HFF-Myc (cell line): ENCODE results near the gene RNMT.

Source experiments
- DNase-seq: peaks from one replicate; pipeline ENCODE4 v3.0.0-alpha.2; 2011; ENCODE audit warnings: low read depth; ENCODE audit errors: extremely low read depth
- H3K4me3 ChIP-seq: replicated peaks from 2 replicates; pipeline ENCODE4 v1.5.1; 2011; ENCODE audit warnings: low read depth, mild to moderate bottlenecking, control low read depth, low read length
- TF ChIP-seq, protein P1 (sequence below): IDR thresholded peaks from 2 replicates; pipeline ENCODE4 v1.5.1; 2012; ENCODE audit warnings: mild to moderate bottlenecking, low read depth, low read length, control low read depth; ENCODE audit errors: missing control alignments

Gene RNMT

DNA sequence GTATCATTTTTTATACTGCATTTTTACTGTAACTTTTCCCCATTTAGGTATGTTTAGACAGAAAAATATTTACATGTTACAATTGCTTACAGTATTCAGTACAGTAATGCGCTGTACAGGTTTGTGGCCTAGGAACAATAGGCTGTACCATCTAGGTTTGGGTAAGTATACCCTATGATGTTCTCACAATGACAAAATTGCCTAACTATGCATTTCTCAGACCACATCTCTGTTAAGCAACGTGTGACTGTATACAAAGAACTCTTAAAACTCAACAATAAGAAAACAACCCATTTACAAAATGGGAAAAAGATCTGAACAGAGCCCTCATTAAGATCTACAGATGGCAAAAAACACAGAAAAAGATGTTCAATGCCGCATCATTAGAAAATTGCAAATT is 29.5 kb upstream of the RNMT start:
- TF ChIP-seq, protein P1, sequence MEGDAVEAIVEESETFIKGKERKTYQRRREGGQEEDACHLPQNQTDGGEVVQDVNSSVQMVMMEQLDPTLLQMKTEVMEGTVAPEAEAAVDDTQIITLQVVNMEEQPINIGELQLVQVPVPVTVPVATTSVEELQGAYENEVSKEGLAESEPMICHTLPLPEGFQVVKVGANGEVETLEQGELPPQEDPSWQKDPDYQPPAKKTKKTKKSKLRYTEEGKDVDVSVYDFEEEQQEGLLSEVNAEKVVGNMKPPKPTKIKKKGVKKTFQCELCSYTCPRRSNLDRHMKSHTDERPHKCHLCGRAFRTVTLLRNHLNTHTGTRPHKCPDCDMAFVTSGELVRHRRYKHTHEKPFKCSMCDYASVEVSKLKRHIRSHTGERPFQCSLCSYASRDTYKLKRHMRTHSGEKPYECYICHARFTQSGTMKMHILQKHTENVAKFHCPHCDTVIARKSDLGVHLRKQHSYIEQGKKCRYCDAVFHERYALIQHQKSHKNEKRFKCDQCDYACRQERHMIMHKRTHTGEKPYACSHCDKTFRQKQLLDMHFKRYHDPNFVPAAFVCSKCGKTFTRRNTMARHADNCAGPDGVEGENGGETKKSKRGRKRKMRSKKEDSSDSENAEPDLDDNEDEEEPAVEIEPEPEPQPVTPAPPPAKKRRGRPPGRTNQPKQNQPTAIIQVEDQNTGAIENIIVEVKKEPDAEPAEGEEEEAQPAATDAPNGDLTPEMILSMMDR, result no peak
- H3K4me3 ChIP-seq, result no peak overlapping the region
- DNase-seq, result no peak

DNA sequence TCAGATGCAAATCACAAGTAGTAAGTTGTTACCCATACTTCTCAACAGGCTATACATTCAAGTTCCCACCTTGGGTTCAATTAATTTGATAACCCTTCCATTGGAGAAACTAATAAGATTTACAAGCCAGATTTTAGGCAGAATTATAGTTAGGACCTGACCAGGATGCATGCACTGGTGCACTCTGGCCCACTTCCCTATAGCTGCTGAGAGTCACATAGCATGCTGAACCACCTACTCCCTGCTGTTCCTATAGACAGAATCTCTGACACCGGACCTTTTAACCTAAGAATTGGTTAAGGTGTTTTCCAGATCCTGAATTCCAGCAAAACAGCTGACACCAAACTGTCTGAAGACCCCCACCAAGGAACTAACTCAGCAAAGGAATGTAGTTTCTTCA is 26.3 kb upstream of the RNMT start:
- no peak for DNase-seq
- H3K4me3 ChIP-seq, result no peak overlapping the region
- TF ChIP-seq, protein P1, result no peak

DNA sequence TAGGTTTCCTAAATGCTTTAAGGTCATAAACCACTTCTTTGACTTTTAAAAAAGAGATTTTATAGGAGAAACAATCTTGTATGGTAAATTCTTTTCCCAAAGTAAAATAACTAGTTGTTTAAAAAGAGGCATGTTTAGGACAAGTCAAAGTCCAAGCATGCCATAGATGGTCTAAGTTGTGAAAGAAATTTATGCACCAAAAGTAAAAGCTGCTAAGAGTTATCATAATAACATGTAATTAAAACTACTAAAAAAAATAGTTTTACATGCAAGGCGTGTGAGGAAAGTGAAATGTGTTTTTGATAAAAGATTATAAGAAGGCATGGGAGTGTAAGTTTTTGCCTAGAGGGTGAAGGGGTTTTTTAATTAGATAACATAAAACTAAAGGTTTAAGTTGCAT is 22.6 kb upstream of the RNMT start:
- H3K4me3 ChIP-seq, result no peak overlapping the region
- DNase-seq, result no peak
- TF ChIP-seq, protein P1, result no peak

DNA sequence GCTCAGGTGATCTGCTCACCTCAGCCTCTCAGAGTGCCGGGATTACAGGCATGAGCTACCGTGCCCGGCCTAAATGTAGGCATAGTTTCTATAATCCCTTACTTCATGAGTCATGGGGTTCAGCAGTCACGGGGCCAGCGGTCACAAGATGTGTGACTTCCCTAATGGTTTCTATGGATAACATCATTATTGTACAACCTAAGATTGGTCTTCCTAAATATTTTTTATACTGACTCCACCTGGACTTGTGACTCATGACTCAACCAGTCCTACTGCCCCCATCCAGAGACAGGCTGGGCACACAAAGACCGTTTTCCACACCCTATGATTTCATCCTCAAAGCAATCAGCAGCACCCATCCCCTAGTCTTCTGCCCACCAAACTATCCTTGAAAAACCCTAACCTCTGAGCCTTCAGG is 16.1 kb upstream of the RNMT start:
- H3K4me3 ChIP-seq, result no peak overlapping the region
- TF ChIP-seq, protein P1, result no peak
- no peak for DNase-seq

DNA sequence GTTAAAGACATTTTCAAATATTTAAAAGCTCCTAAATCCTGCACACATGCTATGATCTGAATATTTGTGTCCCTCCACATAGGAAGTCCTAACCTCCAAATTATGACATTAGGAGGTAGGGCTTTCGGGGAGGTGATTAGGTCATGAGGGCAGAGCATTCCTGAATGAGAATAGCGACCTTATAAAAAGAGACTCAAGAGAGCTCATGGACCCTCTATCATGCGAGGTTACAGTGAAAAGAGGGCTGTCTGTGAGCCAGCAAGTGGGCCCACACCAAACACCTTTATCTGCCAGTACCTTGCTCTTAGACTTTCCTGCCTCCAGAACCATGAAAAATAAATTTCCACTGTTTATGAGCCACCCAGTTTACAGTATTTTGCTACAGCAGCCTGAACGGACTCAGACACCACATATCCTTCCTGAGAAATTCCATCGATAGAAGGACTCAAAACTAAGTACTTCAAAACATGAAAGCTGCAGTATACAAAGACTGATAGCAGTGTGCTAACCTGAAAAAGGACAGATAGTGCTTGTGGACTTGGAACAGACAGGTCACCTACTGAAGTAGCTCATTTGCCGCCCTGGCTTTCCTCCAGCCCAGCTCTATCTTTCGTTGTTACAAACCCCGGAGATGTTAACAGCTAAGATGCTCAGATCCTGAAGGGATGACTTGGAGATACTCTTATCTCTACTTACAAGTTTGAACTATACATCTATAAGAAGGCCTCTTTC is 13.9 kb upstream of the RNMT start:
- TF ChIP-seq, protein P1, result no peak
- H3K4me3 ChIP-seq, result no peak overlapping the region
- DNase-seq, result no peak

DNA sequence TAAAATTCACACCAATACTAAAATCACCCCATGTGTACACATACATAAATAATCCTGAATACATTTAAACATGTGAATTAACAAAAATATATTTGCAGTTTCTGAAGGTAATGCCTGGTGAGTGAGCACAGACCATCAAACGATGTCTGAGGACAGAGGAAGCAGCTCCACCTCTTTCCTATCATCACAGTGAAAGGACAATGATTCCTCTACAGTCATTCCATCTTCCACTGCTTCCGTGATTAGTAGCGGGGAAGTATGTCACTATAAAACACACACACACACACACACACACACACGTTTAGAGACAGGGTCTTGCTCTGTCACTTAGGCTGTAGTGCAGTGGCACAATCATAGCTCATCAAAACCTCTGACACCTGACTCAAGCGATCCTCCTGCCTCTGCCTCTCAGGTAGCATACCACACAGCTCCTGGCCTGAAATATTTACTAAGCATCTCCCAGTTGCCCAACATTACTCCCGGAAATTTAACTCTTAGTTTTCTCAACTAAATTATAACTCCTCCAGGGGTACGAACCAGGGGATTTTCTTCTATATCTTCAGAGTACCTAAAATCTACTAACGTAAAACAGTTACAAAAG is 12.9 kb upstream of the RNMT start:
- no peak for DNase-seq
- H3K4me3 ChIP-seq, result no peak overlapping the region
- TF ChIP-seq, protein P1, result no peak
